NCI-H748 treated with DMSO at 0.1 percent for 48 hours (cell line): ENCODE results near the gene XPO5.
"Not testable (repeated sequence)": the region's sequence is repeated elsewhere in the genome, so short reads cannot be mapped to it uniquely, and the experiment has no call there.

Experiments
- DNase-seq: peaks from one replicate; lab custom pipeline; 2025; lab: John Stamatoyannopoulos, UW

XPO5 gene

DNA sequence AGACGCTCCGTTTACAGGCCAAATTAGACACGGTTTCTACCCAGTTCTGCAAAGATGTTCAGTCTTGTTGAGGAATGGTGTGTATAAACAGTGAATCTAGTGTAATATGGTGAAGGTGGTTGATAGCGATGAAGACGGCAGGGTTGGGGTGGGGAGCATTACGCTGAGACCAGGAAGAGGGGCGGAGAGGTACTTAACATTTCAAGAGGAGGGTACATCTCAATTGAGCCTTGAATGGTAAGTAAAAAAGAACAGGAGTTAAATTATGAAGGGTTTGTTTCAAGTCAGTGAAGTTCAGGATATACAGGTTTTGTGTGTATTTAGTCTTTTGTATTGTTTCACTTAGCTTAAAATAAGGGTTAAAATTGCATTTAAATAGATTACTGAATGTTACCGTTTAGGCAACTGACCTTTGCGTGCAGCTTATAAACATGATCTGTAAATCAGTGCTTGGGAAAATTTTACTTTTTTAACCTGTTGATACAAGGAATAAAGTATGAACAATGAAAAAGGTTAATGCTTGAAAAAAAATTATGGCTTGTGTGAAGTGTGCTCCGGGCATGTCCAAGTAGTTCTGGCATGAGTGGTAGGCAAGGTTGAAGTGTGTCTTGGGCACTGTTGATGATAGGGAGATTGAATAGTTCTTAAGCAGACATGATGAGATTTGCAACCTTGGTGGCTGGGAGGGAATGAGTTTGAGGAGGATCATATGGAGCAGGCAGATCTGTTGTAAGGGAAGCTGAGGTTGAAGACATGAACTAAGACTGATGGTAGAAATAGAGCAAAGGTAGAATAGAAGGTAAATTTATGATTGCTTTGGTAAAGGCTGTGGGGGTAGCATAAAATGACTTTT lies 58.1 kb downstream of the XPO5 start:
- DNase-seq = no peak

DNA sequence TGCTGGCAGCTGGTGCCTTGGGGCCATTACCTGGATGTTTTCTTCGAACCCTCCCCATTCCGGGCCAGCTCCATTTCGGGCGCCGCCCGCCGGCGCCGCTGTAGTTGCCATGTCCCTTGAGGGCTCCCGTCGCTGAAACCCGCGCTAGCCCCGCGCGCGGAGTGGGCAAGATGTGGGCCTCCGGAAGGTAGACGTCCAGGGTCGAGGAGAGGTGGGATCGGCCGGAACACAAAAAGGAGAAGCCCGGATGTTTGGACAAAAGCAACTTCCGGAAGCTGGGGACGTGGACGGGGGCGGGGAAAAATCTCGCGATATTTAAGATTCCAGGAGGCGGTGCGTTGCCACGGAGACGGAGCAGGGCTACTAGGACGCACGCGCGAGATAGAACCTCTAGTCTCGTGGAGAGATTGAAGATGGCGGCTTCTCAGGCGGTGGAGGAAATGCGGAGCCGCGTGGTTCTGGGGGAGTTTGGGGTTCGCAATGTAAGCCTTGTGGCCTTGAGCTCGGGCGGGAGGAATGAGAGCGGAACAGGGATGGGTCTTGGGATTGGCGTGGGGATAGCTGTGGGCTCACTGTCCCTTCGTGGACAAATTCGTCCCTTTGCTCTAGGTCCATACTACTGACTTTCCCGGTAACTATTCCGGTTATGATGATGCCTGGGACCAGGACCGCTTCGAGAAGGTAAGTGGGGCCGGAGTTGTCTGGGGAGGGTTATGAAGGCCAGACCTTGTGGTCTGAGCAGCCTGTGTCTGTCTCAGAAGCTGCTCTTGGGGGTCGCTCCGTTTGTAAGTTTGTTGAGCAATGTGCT lies 58.9 kb downstream of the XPO5 start, which contains the start of the genes POLR1C and YIPF3:
POLR1C (plus strand) TSS at position 393 of the 808 bp plus-strand sequence; CDS start at position 414, 21 bp downstream.
YIPF3 (minus strand) TSS at position 230 of the 808 bp plus-strand sequence; CDS start at position 111, 119 bp downstream.
- DNase-seq = peak; percentile 99

DNA sequence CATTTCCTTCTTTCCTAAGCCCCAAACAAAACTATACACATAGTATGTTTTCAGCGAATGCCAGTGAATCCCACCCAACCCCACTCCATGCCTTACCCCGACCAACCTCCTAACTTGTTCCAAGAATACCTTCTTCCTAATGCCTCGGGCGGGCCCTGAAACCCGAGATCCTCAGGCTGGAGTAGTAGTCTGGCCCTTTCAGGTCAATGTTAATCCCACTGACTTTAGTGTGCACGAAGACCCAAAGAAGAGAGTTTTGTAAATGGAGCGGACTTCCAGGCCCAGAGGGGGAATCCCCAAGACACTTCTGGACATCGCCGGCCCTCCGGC lies 59.5 kb downstream of the XPO5 start:
- no peak for DNase-seq

- no peak for DNase-seq
Observed at GRCh38 chr6:43515808-43516207, 60.0 kb downstream of the XPO5 start.

GRCh38 chr6:43511824-43512415 lies 63.9 kb downstream of the XPO5 start:
- DNase-seq = no peak

- DNase-seq = peak; percentile 42
Observed at GRCh38 chr6:43510827-43511163, 65.0 kb downstream of the XPO5 start.

GRCh38 chr6:43509984-43510826 lies 65.6 kb downstream of the XPO5 start, which contains the start of gene LRRC73:
Gene LRRC73, minus strand, starts transcription at chr6:43510346. Its CDS starts 561 bp downstream, at chr6:43509785.
- peak; percentile 73 for DNase-seq

DNA sequence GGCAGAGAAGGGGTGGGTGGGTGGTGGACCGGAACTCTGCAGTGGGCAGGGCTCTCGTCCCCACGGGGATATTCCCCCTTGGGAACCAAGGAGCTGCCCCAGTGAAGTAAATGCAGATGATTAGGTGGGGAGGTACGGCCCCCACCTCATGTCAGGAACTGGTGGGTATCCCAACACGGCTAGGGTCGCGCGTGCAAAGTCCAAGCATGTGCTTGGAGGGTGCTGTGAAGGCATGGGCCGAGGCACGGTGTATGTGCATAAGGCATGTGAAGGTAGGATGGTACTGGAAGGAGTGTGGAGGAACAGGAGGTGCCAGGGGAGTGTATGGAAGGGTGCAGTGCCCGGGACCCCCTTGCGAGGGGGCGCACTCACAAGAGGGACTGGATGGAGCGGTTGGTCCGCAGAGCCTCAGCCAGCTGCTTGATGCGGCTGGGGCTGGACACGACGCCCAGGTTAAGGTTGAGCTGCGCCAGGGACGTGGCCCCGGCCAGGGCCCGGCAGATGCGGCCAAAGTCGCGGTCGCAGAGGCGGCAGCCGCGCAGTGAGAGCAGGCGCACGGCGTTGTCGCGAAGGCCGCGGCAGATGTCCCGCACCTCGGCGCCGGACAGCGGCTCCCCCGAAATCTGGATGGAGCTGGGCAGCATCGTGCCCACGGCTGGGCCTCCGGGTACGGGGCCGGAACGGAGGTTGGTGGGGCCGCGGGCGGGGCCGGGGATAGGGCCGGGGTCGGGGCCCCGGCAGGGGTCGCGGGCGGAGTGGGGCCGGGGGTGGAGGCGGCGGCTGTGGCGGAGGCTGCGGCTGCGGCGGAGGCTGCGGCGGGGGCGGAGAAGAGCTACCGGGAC lies 66.5 kb downstream of the XPO5 start:
- DNase-seq = no peak

DNA sequence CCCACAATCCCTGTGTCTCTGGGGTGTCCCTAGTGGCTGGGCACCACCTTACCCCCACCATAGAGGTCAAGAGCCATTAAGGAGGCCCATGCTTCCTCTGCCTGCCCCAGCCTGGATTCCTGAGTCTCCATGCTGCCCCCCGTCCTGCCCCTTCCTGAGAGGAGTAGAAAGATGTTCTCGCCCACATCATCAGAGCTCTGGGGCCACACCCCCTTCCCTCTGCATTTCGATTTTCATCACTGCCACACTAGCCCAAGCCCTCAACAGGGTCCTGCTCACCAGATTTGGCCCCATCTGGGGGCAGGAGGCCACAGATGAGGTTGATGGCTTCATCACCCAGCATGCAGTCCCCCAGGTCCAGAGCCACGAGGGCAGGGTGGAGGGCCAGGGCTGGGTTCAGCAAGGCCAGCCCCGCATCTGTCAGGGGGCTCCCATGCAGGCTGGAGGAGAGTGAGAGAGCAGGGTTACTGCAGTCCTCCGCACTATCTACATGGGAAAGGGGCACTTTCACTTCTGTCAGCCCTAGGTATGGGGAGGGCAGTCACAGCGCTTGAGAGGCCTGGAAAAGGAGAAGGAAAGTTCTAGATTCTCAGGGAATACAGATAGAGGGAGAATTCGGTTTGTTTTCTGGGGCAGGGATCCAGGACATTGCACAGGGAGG lies 67.2 kb downstream of the XPO5 start:
- no peak for DNase-seq

GRCh38 chr6:43506667-43507471 lies 69.0 kb downstream of the XPO5 start:
- DNase-seq = peak; percentile 85

- no peak for DNase-seq
Observed at GRCh38 chr6:43506171-43506570, 69.7 kb downstream of the XPO5 start.

GRCh38 chr6:43505718-43506117 lies 70.1 kb downstream of the XPO5 start:
- no peak for DNase-seq

DNA sequence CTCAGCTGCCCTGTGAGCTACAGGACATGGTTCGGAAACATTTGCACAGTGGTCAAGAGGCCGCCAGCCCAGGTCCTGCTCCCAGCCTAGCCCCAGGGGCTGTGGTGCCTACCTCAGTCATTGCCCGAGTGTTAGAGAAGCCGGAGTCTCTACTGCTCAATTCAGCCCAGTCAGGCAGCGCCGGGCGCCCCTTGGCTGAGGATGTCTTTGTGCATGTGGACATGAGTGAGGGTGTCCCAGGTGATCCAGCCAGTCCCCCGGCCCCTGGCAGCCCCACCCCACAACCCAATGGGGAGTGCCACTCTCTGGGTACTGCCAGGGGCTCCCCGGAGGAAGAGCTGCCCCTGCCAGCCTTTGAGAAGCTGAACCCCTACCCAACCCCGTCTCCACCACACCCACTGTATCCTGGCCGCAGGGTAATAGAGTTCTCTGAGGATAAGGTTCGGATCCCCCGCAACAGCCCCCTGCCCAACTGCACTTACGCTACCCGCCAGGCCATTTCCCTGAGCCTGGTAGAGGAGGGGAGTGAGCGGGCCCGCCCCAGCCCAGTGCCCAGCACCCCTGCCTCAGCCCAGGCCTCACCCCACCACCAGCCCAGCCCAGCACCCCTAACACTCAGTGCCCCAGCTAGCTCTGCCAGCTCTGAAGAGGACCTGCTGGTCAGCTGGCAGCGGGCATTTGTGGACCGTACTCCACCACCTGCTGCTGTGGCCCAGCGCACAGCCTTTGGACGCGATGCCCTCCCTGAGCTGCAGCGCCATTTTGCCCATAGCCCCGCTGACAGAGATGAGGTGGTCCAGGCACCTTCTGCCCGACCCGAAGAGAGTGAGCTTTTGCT lies 70.9 kb downstream of the XPO5 start:
- DNase-seq = no peak

DNA sequence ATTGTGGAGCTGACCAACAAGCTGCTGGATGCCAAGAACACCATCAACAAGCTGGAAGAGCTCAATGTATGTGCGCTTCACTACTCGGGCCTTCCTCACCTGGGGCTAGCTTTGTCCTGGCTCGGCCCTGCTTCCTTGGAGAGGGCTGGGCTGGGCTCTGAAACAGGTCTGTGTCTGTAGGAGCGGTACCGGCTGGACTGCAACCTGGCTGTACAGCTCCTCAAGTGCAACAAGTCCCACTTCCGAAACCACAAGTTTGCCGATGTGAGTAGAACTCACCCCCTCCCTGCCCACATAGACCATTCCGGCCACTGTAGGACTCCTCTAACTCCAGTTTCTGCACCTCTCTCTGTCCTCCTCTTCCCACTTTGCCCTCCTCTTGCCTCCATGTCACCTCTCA lies 72.4 kb downstream of the XPO5 start:
- DNase-seq = no peak

DNA sequence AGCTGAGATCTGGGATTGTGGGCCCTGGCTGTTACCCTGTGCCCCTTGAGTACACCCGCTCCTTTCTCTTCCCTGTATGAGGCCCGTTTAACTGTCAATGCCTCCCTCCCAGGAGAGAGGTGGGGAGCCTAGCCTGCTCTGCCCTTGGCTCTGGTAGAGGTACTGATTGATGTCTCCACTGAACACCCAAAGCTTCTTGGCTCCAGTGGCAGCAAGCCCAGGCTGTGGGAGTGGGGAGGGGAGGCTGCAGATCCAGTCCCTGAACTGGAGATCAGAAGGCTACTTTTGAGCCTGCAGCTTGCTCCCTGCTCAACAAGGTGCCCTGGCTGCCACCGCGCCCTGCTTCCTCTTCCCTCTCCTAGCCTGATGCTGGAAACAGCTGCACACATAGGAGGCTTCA lies 73.2 kb downstream of the XPO5 start:
- no peak for DNase-seq

DNA sequence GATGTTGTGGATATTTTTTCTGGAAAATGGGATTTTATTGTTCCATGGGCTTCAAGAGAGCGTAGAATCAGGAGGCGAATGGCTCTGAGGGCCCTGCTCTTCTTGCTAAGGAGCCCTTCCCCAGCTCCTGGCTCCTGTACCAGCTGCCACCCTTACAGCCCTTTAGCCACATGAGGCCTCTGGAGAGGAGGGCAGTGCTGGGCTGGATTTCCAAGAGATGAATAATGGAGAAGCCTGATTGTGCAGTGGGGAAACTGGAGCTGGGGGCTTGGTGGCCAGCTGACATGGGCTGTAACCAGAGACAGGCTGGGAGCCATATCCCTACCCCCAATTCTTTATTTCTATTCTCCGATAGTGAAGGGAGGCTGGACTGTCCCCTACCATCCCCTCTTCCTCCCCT lies 74.9 kb downstream of the XPO5 start:
- DNase-seq = no peak

DNA sequence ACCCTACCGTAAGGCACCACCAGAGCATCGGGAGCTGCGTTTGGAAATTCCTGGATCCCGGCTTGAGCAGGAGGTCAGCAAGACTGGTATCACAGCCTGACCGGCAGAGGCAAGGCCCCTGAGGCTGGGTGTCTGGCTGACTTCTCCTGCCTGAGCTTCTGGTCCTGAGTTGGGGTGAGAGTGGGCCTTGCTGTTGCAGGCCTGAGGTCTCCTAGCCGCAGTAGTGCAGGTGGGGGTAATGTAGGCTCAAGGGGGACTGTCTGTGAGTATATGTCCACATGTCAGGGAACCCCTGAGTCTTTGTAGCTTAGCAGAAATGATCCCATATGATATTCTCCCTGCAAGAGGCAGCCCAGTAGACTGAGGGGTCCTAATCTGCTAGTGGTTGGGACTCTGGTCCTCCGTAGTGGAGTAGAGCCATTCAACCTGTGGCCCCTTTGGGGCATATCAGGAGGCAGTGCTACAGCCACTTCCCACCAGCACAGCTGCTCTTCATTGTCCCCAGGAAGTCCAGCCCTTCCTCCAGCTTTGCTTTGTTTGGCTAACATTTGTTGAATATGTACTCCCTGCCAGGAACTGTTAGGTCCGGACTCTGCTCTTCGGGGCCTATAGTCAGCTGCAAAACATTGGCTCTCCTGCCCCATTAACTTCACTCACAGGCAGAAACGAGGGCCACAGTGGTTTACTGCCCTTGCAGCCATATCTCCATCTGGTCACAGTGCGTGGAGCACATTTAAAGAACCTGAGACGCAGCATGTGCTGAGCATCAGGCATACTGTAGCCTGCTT lies 76.6 kb downstream of the XPO5 start:
- no peak for DNase-seq

DNA sequence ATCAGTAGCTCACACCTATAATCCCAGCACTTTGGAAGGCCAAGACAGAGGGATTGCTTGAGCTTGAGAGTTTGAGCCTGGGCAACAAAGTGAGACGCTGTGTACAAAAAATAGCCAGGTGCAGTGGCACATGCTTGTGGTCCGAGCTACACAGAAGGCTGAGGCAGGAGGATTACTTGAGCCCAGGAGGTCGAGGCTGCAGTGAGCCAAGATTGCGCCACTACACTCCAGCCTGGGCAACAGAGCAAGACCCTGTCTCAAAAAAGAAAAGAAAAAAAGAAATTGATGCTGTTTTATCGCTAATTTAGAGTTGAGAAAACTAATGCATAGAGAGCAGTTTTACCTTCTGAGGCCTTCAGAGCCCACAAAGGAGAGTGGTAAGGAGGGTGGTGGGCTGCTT lies 77.5 kb downstream of the XPO5 start:
- DNase-seq = not testable (repeated sequence)
